ENCODE results near the gene COMMD4. TPM values are rescaled to one million over a fixed set of nuclear protein-coding genes. Genes with fewer than 3 reads are reported as not detected.

Gene COMMD4
- total and polyA plus RNA-seq, 8 donors, result 38.5 to 183 (median 89.9) TPM

DNA sequence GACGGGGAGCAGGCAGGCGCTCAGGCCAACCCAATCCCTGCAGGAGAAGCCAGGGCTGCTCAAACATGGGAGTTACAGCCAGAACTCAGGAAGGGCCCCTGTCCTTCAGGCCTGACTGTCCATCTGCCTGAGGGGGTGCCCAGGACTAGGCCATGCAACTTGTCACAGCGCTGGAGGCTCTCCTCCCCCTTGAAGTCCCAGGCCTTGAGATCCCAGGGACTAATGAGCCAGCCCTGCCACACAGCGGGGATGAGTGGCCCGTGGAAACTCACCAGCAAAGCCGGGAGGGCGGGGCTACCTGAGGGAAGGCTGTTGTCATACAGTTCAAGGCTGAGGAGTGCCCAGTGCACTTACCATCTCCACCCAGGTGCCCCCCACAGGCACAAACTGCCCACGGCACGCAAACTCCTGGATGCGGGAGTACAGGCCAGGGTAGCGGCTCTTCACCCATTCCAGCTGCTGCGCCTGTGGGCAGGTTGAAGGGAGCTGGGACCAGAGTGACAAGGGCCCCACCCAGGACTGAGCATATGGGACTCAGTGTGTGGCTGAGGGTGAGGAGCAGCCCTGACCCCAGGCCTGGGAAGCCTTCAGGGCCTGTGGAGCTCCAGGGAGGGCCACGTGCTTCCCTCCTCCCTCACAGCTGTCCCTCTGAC is 26.3 kb downstream of the COMMD4 start:
- no peak overlapping the region for H3K4me3 ChIP-seq
- no peaks in the 10 kb centered on the region for H3K27me3 ChIP-seq
- H3K4me1 ChIP-seq, result peaks cover under 1 to 8% (median 7%) of the 10 kb centered on the region in 4 donors
- WGBS, 5 donors, result 89 to 93% (median 92%) methylated on average over 3 to 13 of the region's 13 CpGs
- no peaks in the 10 kb centered on the region for H3K9me3 ChIP-seq
- intact Hi-C loops (cut with DNase I; ENCODE audit: low total_unique reads), result no loop called here
- peaks cover 65 to 100% (median 99%) of the 10 kb centered on the region in 4 donors for H3K36me3 ChIP-seq
- TF ChIP-seq CTCF (IDR thresholded peaks at IDR 0.05) (no peak), EP300 (IDR thresholded peaks at IDR 0.05) (no peak), POLR2A (IDR thresholded peaks at IDR 0.05) (no peak), POLR2AphosphoS5 (IDR thresholded peaks at IDR 0.05) (no peak)
- DNase-seq, result no peak
- no peak overlapping the region for H3K27ac ChIP-seq

- Histone ChIP-seq H3K27me3 (no peaks in the 10 kb centered on the region), H3K9me3 (no peaks in the 10 kb centered on the region), H3K4me1 (peaks cover 6 to 14% (median 13%) of the 10 kb centered on the region in 4 donors), H3K4me3 (no peak overlapping the region), H3K36me3 (peaks cover 65 to 96% (median 95%) of the 10 kb centered on the region in 4 donors), H3K27ac (no peak overlapping the region)
- 86 to 91% (median 89%) methylated on average over 2 to 7 of the region's 7 CpGs for WGBS, 5 donors
- no peak for DNase-seq
- TF ChIP-seq POLR2AphosphoS5 (IDR thresholded peaks at IDR 0.05), result no peak
- TF ChIP-seq EP300 (IDR thresholded peaks at IDR 0.05), result no peak
- no peak for TF ChIP-seq CTCF (IDR thresholded peaks at IDR 0.05)
- no peak for TF ChIP-seq POLR2A (IDR thresholded peaks at IDR 0.05)
- intact Hi-C loops (cut with DNase I; ENCODE audit: low total_unique reads), result no loop called here
Observed at GRCh38 chr15:75362642-75363249, 26.9 kb downstream of the COMMD4 start.

- Histone ChIP-seq H3K36me3 (peaks cover 55 to 86% (median 85%) of the 10 kb centered on the region in 4 donors), H3K27ac (no peak overlapping the region), H3K9me3 (no peaks in the 10 kb centered on the region), H3K4me1 (peaks cover 7 to 16% (median 15%) of the 10 kb centered on the region in 4 donors), H3K27me3 (no peaks in the 10 kb centered on the region), H3K4me3 (no peak overlapping the region)
- DNase-seq, result no peak
- TF ChIP-seq EP300 (IDR thresholded peaks at IDR 0.05) (no peak), POLR2A (IDR thresholded peaks at IDR 0.05) (no peak), POLR2AphosphoS5 (IDR thresholded peaks at IDR 0.05) (no peak), CTCF (IDR thresholded peaks at IDR 0.05) (no peak)
- intact Hi-C loops (cut with DNase I; ENCODE audit: low total_unique reads), result no loop called here
- WGBS, 5 donors, result 85 to 94% (median 92%) methylated on average over 9 of the region's 9 CpGs
Observed at GRCh38 chr15:75363786-75364185, 27.9 kb downstream of the COMMD4 start.

DNA sequence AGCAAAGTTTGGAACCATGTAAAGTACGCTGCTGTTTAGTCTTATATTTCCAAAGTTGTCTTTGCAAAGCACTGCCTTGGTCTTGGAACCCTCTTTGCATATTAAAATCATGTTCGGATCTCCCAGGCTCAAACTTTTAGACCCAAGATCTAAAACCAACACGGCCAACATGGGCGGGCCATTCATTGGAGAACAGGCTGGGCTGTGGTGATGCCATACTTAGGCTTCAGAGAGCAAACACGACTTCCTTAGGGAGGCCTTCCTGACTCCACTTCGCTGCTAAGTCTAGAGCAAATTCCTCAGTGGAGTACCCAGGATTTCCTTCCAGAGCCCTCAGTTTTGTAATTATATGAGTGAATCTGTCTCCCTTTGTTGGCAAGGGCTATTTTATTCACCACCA is 29.0 kb downstream of the COMMD4 start:
- no peak for DNase-seq
- no peaks in the 10 kb centered on the region for H3K27me3 ChIP-seq
- peaks cover 44 to 78% (median 74%) of the 10 kb centered on the region in 4 donors for H3K36me3 ChIP-seq
- intact Hi-C loops (cut with DNase I; ENCODE audit: low total_unique reads), result no loop called here
- no peaks in the 10 kb centered on the region for H3K9me3 ChIP-seq
- H3K4me3 ChIP-seq, result no peak overlapping the region
- H3K4me1 ChIP-seq, result peaks cover 18 to 27% (median 26%) of the 10 kb centered on the region in 4 donors
- no peak overlapping the region for H3K27ac ChIP-seq
- TF ChIP-seq CTCF (IDR thresholded peaks at IDR 0.05) (no peak), EP300 (IDR thresholded peaks at IDR 0.05) (no peak), POLR2AphosphoS5 (IDR thresholded peaks at IDR 0.05) (no peak), POLR2A (IDR thresholded peaks at IDR 0.05) (no peak)
- WGBS, 5 donors, result 87 to 96% (median 93%) methylated on average over 6 of the region's 6 CpGs

Data from stomach (tissue), 9 donors.